ENCODE measurements around the gene AHCYL2.
"Not testable (repeated sequence)": the region's sequence is repeated elsewhere in the genome, so short reads cannot be mapped to it uniquely, and the experiment has no call there.

The AHCYL2 gene

GRCh38 chr7:129454249-129454551 lies 229.4 kb downstream of the AHCYL2 start:
- DNase-seq (ENCODE audit: low read depth): no peak

- DNase-seq (ENCODE audit: low read depth): no peak
Measured at GRCh38 chr7:129456421-129456820, 231.6 kb downstream of the AHCYL2 start.

GRCh38 chr7:129457101-129457500 lies 232.3 kb downstream of the AHCYL2 start:
- DNase-seq (ENCODE audit: low read depth): no peak

- no peak for DNase-seq (ENCODE audit: low read depth)
Measured at GRCh38 chr7:129458171-129458570, 233.3 kb downstream of the AHCYL2 start.

- DNase-seq (ENCODE audit: low read depth): no peak
Measured at GRCh38 chr7:129461809-129462208, 237.0 kb downstream of the AHCYL2 start.

- no peak for DNase-seq (ENCODE audit: low read depth)
Measured at GRCh38 chr7:129462420-129462819, 237.6 kb downstream of the AHCYL2 start.

- no peak for DNase-seq (ENCODE audit: low read depth)
Measured at GRCh38 chr7:129464194-129464593, 239.4 kb downstream of the AHCYL2 start.

- no peak for DNase-seq (ENCODE audit: low read depth)
Measured at GRCh38 chr7:129465080-129465479, 240.2 kb downstream of the AHCYL2 start.

GRCh38 chr7:129466796-129467195 lies 242.0 kb downstream of the AHCYL2 start:
- no peak for DNase-seq (ENCODE audit: low read depth)

- DNase-seq (ENCODE audit: low read depth): peak; percentile 70
Measured at GRCh38 chr7:129468087-129468486, 243.3 kb downstream of the AHCYL2 start.

GRCh38 chr7:129468547-129468946 lies 243.7 kb downstream of the AHCYL2 start:
- no peak for DNase-seq (ENCODE audit: low read depth)

- DNase-seq (ENCODE audit: low read depth): no peak
Measured at GRCh38 chr7:129469930-129470329, 245.1 kb downstream of the AHCYL2 start.

GRCh38 chr7:129470411-129470810 lies 245.6 kb downstream of the AHCYL2 start:
- DNase-seq (ENCODE audit: low read depth): no peak

- DNase-seq (ENCODE audit: low read depth): peak; percentile 27
Measured at GRCh38 chr7:129471402-129471827, 246.6 kb downstream of the AHCYL2 start.

- not testable (repeated sequence) for DNase-seq (ENCODE audit: low read depth)
Measured at GRCh38 chr7:129475931-129476330, 251.1 kb downstream of the AHCYL2 start.

GRCh38 chr7:129476398-129476797 lies 251.6 kb downstream of the AHCYL2 start:
- DNase-seq (ENCODE audit: low read depth): not testable (repeated sequence)
